AML-193 (cell line): Measurements from ENCODE around the gene CTDSPL.

Experiments
- DNase-seq, 2 experiments: peaks; one replicate each; lab custom pipeline; 2025; lab: John Stamatoyannopoulos, UW

Gene CTDSPL

DNA sequence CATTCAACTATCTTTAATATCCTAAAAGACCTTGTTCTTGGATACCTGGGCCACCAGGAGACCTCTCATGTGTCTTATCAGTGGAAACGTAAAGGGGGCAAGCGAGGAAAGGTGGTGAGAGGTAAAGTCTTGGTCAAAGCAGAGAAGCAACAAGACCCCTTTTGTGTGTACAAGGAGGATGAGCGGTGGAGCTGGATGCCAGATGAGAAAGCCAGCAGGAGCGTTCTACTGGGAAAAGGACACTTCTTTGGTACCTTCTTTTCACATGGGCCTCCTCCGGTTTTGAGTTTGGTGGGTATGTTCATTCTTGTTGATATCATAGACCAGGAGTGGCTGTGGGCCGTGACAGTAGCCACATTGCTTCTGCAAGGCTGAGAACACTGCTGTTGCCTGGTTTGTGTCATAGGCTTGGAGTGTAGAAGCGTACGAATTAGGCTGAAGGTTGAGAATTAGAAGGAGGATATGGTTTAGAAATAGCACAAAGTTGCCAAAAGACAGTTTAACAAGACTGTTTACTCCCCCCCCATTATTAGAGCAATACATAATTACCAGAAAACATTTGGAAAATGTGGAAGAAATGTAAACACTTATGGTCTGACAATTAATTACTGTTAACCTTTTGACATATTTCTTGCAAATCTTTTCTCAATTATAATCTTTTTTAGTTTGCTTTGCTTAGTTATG lies 82.1 kb downstream of the CTDSPL start:
- no peak for DNase-seq

DNA sequence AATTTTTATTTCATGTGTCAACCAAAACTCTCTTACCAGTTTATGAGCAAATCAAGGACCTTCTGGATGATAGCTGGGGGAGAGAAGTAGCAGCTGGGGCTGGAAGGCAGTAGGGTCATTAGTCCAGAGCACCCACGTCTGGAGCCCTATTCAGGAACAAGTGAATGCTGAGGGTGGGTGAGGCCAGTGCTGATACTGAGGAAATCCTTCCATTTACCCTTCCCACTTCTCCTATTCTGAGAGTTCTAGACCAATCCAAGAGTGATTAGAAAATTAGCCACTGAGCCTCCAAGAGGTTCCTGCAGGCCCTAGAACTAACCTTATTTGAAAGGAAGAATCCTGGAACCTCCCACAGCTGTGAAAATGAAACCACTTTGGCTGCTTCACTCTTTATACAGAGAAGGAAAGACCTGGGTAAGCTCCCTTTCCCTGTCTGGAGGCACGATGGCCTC lies 82.7 kb downstream of the CTDSPL start:
- no peak for DNase-seq

DNA sequence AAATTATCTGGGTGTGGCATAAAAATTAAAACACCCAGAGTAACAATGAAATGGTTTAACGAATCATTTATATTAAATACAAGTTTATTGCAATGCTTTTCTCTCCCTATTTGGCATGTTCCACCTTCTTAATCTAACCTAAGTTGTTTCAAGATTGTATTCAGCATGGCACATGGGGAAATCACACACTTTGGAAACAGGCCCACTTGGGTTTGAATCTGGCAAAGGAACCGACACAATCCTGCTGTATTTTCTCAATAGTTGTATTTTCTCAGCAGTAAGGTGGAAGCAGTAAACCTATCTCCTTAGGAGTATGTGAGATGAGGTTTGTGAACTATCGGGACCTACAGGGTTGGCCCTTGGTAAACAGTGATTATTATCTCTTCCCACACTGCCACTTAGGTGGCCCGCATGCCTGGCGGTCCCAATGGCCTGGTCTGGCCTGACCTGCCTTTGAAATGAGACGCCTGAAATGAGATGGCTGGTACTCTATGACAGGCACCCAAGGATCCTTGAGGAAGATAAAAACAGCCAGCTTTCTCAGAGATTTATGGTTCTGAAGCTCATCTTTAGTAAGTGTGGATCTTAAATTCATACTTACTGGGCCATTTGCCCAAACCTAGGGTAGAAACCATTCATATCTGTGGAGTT lies 83.6 kb downstream of the CTDSPL start:
- DNase-seq, result no peak

DNA sequence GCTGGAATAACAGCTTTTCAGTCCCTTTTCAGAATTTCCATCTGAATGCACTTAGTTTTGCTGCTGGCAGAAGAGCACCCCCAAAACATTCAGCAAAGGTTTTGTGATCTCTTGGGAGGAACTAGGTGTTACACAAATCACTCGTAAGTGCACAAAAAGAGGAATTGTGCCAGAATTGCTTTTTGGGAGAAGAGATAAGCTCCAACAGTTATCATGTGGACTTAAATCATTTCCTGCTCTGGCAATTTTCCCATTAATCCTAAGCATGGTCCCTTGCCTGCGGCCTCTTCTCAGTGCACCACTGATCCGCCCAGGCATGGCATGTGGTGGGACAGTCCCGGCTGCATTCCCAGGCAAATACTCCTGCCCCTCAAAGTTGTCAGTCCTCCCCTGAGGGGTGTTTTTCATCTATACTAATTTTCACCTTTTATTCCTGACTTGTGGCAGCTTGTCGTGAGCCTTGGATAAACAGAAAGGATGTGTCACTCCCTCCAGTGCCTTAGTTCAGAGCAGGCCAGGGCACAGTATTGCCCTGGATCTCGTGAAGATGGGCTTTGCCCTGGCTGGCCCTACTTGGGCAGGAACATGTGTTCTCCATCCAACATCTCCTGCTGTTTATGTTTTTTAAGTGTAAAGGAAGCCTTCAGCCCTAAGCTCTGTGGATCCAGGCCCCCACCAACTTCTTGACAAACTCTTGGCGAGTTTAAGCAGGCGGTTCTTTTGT lies 84.3 kb downstream of the CTDSPL start:
- no peak for DNase-seq

DNA sequence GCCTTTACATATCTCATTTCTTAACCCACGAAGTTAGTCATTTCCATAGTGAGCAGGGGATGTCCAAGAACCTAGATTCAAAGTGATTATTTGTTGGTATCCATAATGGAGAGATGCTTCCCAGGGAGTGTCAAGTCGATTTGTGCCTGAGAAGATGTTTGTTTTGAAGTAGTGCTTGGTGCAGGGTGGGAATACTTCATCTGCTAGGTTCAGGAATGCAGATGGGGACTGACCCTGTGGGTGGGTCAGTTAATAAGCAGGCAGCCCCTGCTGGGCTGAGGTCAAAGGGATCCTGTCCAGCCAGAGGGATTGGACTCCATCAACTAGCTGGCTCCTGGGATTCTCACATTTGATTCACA lies 84.8 kb downstream of the CTDSPL start:
- no peak for DNase-seq

DNA sequence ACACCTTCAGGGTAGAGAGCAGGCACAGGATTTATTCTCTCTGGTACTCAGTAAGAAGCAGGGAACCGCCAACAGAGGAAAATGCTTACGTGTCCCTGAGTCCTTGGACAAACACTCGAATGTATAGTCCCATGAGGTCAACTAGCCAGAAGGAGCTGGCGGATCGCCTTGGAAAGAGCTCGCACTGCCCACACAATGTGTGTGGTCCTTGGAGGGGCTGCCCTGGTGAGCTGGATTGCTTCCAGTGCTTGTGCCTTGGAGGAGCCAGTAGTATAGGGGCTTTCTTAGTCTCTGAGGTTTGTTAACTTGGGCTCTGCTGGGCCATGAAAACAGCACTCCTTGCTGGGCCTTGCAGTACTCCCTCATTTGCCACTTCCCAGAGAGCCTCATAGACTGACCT lies 88.2 kb downstream of the CTDSPL start:
- no peak for DNase-seq

DNA sequence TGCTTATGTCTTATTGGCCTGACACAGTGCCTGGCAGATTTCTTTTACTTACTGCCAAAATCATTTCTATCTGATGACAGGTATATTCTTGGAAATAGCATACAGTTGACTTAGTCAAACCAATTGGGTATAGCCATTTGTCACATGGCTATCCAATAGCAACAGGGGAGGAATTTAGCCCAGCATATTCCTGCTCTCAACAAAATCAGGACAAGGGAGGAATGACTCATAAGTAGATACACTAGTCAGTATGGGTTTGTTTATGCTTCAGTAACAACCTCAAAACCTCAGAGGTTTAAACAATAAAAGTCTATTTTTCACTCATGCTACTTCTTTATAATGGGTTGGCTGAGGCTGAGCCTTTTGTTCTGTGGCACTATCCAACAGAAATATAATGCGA lies 90.9 kb downstream of the CTDSPL start:
- no peak for DNase-seq

DNA sequence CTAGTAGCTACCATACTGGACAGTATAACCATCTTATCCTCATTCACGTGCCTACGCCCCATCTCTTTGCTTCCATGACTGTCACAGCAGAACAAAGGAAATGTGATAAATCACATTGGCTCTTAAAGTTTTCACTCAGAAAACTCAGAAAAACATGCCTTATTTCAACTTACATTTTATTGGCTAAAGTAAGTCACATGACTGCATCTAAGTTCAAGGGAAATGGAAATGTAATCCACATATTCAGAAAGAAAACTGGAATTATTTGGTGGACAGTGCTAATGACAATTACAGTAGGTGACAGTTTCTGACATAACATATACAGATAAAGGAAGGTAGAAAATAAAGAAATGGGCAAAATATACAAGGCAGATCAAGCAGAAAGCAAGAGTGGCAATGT lies 91.5 kb downstream of the CTDSPL start:
- no peak for DNase-seq

DNA sequence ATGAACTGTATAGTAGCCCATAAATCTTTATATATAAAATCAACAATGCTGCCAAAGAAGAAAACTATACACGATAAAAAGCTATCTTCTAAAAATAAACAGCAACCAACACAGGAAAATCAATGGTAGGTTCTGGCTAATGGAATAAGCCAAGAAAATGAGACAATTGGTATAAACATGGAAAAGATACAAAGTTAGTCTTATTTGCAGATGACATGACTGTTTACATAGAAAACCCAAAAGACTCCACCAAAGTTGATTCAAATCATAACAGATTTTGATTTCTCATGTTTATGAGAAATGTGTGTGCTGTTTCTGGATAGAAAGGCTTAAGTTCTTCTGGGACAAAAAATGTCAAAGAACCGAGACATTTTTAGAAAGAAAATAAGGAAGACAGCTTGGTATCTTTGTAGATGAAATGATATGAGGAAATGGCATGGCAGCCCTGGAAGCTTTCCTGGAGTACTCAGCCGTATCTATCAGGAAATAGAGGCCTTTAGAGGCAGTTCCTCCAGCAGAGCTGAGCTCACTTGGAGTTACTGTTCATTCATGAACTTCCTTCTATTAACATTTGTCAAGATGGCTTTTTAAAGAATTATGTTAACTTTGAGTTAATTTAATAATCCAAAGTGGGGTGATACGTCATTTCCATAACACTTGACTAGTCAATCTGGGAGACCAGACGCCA lies 92.2 kb downstream of the CTDSPL start:
- DNase-seq, result no peak

DNA sequence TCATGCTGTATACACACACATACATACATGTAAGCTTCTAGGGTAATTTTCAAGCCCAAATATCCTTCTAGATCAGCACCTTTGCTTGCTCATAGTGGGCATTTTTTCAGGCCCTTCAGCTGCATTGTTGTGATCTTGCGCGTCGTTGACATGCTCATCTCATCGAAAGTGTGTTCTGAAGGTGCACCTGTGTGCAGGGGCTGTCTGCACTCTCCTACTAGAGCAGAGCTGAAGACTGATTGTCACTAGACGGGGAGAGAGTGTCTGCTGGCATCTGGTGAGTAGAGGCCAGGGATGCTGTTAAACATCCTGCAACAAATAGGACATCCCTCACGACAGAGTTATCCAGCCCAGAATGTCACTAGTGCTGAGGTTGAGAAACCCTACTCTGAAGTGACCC lies 93.2 kb downstream of the CTDSPL start:
- no peak for DNase-seq

DNA sequence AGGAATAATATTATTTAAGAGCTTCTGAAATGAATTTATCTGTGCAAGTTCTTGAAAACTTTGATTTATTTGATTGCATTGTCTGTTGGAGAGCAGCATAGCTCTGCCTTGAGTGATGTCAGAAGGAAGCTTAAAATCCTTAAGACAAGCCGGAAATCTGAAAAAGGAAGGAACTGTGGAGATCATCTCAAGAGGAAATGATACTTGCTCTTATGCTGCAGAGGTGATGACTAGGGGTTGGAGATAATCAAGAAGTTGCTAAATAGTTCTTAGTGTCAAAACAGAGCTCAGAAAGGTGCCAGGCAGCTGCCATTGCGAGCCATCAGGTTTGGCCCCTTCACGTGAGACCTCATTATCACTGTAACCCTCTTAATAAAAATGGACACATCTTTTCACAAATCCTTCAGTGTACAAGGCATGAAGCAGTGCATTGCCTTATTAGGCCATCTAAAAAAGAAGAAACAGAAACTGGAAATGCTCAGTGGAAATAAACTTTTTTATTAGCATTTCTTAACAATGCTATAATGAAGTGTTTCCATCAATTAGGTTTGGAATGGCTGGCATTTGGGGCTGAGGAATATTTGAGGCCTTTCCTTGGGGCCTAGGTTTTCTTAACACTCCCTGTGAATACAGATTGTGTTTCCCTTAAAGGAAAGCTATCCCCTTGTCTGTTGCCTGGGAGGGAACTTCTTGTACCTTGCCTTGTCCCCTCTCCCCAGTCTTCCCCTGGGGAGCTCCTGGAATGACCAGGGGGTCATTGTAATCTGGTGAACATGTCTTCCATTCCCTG lies 94.4 kb downstream of the CTDSPL start:
- DNase-seq, result peak; percentile 29 to 45

DNA sequence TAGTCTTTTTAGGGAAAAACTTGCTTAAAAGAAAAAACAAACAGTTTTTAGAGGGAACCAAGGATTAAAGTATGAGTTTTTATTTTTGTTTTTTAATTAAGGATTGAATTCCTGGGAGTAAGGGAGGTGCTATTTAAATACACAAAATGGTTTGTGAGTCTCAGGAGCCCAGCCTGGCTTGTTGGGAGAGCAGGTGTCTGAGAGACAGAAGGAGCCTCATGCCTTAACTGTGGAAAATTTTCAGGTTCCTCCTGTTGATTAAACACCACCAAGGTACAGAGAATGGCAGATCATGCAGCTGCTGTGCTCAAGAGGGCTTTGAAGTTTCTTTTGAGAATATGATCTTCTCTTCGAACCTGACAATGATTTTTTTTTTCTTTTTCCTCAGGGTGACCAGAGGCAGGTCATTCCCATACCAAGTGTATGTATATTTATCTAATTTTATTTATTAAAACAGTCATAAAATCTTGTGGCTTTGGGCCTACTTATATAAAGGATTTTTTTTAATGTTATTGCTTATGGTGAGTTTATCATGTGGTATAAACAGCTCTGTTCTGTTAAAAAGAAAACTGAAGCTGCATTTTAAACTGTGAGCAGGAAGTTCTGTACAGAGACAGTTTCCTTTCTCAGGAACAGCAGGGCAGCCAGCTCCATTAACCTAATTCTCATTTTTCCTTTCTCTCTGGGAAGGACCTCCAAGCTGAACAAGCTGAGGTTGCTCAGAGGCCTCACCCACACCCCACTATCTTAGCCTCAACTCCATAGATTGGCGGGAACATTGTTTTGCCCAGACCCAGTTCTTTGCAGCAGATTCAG lies 95.3 kb downstream of the CTDSPL start:
- DNase-seq, result no peak

DNA sequence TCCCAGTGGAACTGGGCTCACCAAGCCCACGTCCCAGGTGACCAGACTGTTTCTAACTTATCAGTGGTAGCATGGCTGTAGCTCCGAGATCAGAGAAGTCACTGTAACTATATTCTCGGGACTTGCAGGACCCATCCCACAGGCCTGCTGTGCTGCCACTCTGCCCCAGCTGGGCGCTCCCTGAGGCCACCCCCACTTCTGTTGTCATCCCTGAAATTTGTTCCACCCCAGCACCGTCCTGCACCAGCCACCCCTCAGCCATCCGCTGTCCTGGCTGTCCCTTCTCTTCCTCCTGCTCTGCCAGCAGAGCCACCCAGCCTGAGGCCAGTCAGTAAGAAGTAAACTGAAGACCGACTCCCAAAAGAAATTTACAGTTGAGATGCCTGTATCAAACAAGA lies 95.9 kb downstream of the CTDSPL start:
- DNase-seq, result no peak

DNA sequence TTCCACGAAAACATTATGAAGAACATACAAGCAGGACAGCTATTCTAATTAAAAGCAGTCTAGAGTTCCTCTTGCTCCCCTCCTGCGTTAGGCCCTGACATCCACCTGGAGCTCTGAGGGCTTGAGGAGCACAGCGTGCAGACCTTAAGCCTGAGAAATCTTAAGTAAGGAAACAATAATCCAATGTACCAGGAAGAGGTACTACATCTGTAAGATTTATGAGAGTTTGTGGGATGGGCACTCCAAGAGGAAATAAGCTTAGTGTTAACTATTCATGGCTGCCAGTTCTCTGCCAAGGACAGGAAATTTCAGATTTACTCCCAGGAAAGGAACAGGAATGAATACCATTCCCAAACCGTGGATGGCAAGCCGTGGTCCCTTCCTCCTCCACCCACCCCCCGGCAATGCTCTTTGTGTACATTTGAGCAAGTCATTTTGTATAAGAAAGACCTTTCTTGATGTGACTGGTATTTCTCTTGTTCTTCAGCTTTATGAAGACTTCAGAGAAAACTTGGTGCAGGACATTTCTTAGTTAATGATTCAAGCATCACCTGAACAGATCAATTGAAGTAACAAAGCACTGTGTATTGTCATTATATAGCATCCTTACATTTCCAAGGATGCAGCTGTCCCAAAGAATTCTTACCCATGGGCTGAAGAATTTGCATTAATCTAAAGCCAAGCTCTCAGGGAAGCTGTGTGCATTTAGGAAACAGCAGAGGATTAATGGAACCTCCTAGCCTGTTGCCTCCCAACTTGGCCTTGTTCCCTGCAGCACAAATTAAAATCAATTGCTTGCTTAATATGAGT lies 100.1 kb downstream of the CTDSPL start:
- no peak for DNase-seq

DNA sequence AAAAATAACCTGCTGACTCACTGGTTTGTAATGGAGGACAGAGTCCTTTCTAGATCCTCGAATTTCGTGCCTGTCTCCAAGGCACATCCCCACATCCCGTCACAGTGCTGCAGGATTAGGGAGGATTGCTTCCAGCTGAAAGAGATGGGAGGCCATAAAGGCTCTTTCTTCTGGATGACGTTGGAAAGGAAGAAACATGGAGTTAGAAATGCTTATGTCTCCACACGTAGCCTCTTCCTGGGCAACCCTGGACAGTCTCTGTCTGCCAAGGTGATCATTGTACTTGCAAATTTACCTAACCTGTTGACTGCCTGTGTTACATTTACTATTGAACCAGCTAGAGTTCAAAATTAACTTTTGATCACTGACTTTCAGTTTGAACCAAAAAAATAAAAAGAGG lies 101.3 kb downstream of the CTDSPL start:
- no peak for DNase-seq

DNA sequence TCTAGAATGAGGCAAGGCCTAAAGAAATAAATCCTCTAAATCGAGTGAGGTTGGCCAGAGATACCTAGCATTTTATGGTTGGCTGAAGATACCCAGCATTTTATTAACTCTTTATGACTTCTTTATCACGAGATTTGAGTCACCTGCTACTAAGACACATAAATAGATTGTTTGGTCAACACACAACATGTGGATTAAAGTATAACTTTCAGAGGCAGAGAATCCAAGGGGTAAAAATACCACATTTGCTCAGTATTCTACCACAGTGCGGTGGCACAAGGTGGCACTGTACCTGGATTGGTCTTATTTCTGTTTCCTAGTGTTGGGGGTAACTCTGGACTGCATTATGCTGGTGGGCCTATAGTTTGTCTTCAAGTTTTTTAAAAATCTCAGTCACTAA lies 102.0 kb downstream of the CTDSPL start:
- DNase-seq, result no peak

DNA sequence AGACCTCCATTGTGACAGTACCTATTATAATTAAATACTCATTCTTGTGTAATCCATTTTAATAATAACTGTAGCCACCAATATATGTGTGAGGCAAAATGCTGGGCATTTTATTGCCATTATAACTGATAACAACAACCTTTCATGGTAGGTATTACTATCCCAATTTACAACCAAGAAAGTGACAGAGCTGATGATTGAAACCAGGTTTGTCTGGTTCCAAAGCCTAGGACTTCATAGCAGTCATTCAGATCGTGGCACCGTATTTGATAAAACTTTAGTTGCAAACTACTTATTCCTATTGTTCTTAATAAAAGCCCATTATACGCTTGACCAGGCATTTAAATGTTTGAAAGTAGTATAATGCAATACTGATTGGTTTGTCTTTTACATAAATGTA lies 102.5 kb downstream of the CTDSPL start:
- no peak for DNase-seq

DNA sequence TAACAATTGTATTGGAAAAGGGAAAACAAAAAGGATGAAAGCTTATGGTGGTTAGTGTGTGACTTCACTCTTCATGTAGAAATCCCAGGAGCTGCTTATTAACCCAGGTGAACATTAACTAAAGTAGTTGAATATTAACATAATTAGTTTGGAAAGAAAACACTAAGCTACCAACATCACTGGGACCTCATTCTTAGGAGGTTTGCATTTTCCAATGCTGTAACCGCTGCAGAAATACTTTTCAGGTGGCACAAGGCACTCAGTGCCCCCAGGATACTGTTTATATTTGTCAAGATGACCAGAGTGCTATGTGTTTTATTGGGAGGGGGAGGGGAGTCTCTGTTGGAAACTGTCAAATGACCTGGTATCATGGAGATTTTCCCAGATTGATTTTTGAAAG lies 103.0 kb downstream of the CTDSPL start:
- DNase-seq, result no peak

DNA sequence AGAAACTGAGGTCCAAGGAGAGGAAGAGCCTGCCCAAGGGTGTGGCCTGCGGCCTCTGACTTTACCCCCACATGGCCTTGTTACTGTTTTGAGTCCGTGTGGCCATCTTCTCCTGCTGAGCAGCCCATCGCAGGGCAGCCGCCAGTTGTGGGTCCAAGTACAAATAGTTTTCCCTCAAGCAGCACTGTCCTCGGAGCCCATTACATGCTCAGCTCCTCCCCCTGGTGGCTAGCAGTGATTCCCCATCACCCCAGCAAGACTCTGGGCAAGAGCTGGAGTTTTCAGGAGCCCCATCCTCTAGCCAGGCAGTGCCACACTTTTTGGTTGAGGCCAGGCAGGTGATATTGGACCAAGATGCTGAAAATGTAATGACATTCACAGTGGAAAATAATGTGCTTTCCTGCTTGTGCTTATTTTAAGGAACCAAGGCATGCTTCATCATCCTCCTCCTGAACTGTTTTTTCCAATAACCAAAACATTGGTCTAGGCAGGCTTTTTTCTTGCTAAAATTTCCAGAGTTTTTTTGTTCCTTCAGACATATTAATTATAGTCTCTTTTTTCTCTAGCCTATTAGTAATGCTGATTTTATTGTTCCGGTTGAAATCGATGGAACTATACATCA lies 105.7 kb downstream of the CTDSPL start:
- DNase-seq, result peak; percentile 65 to 76

DNA sequence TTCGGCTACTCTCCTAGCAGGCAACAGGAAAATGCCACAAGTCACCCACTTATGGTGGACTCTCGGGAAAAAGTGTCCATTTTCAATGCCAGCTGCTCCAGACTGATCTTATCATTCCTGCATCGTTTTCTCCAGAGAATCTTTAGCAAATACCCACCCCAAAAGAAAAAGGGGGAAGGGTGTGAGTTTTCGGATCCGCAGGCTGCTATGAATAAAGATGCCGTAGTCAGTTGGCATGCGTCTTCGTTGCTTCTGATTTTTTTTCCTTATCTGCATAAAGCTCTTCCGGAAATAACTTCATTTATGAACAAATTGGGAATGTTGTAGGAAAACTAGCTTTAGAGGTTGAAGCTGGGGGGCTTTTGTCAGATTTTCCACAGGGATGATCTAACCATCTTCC lies 106.5 kb downstream of the CTDSPL start:
- DNase-seq, result no peak
